Immature natural killer cell (primary cell): ENCODE data around the gene IER3. TPM values are rescaled to one million over a fixed set of nuclear protein-coding genes. Genes with fewer than 3 reads are reported as not detected.
"Not testable (repeated sequence)": the region's sequence is repeated elsewhere in the genome, so short reads cannot be mapped to it uniquely, and the experiment has no call there.

Source experiments
- DNase-seq, 3 donors: peaks; one replicate each; pipeline ENCODE4 v3.0.0; 2022; ENCODE audit warnings: mixed read lengths in 1 of 3
- H3K27ac Mint-ChIP-seq, 6 donors: one replicate each; pipeline ENCODE4 v1.8.0; 2020; ENCODE audit warnings: mixed read lengths in 6 of 6, mild to moderate bottlenecking in 5 of 6, inconsistent platforms in 4 of 6, moderate library complexity in 3 of 6
- H3K27me3 Mint-ChIP-seq, 3 donors: one replicate each; pipeline ENCODE4 v1.8.0; 2020 to 2021; ENCODE audit warnings: low read depth in 3 of 3, mild to moderate bottlenecking in 3 of 3, mixed read lengths in 3 of 3, moderate library complexity in 3 of 3, inconsistent platforms in 1 of 3
- H3K36me3 Mint-ChIP-seq, 3 donors: one replicate each; pipeline ENCODE4 v1.8.0; 2020; ENCODE audit warnings: mixed read lengths in 3 of 3, inconsistent platforms in 2 of 3, mild to moderate bottlenecking in 2 of 3
- H3K4me1 Mint-ChIP-seq, 2 donors: one replicate each; pipeline ENCODE4 v1.8.0; 2020; ENCODE audit warnings: inconsistent platforms in 2 of 2, mild to moderate bottlenecking in 2 of 2, mixed read lengths in 2 of 2, moderate library complexity in 1 of 2
- H3K4me3 Mint-ChIP-seq, 5 donors: one replicate each; pipeline ENCODE4 v1.8.0; 2020; ENCODE audit warnings: mild to moderate bottlenecking in 5 of 5, mixed read lengths in 5 of 5, inconsistent platforms in 3 of 5, moderate library complexity in 3 of 5
- H3K9me3 Mint-ChIP-seq, 6 donors: one replicate each; pipeline ENCODE4 v1.8.0; 2020; ENCODE audit warnings: mild to moderate bottlenecking in 6 of 6, mixed read lengths in 6 of 6, inconsistent platforms in 4 of 6, moderate library complexity in 3 of 6
- polyA plus RNA-seq, 3 donors: library from polyadenylated mRNA; unstranded; fragments of 300-500 nt; fragmentation: Illumina TruSeq; gene quantifications; one replicate each; pipeline ENCODE4 v1.2.3, GENCODE V29; 2021

Gene IER3
- polyA plus RNA-seq, 3 donors from 2014 or later: 1.0 to 2.7 (median 1.6) TPM

GRCh38 chr6:30722280-30723112 is 21.9 kb downstream of the IER3 start:
- Mint-ChIP-seq H3K27ac (peak overlapping the region; percentile 93 to 97 (median 96)), H3K36me3 (peaks cover 4 to 27% (median 23%) of the 10 kb centered on the region in 3 donors)
- DNase-seq: peak; percentile 79 to 84 (median 81)

GRCh38 chr6:30722025-30722279 is 22.4 kb downstream of the IER3 start:
- DNase-seq: not testable (repeated sequence)
- H3K4me1 Mint-ChIP-seq: peaks cover 54 to 64% of the 10 kb centered on the region in 2 donors
- H3K36me3 Mint-ChIP-seq: peaks cover 4 to 27% (median 23%) of the 10 kb centered on the region in 3 donors

More at GRCh38 chr6:30722280-30723112, 21.9 kb downstream of the IER3 start:
- Mint-ChIP-seq H3K4me1 (peaks cover 50 to 59% of the 10 kb centered on the region in 2 donors), H3K9me3 (no peaks in the 10 kb centered on the region), H3K4me3 (peak overlapping the region; percentile 94 to 100 (median 97)), H3K27me3 (peaks cover 23 to 29% (median 26%) of the 10 kb centered on the region in 3 donors)

GRCh38 chr6:30721198-30722024 is 22.9 kb downstream of the IER3 start:
- peak; percentile 94 to 96 (median 96) for DNase-seq
- H3K27ac Mint-ChIP-seq: peak overlapping the region; percentile 95 to 99 (median 96)
- no peaks in the 10 kb centered on the region for H3K9me3 Mint-ChIP-seq
- peaks cover 60 to 70% of the 10 kb centered on the region in 2 donors for H3K4me1 Mint-ChIP-seq
- H3K4me3 Mint-ChIP-seq: peak overlapping the region; percentile 94 to 100 (median 97)
- H3K27me3 Mint-ChIP-seq: peaks cover 30 to 36% (median 32%) of the 10 kb centered on the region in 3 donors
- peaks cover 6 to 27% (median 23%) of the 10 kb centered on the region in 3 donors for H3K36me3 Mint-ChIP-seq

More at GRCh38 chr6:30722025-30722279, 22.4 kb downstream of the IER3 start:
- Mint-ChIP-seq H3K4me3 (peak overlapping the region; percentile 94 to 100 (median 97)), H3K27me3 (peaks cover 28 to 34% (median 30%) of the 10 kb centered on the region in 3 donors), H3K27ac (peak overlapping the region; percentile 93 to 97 (median 96))
- not testable (repeated sequence) for H3K9me3 Mint-ChIP-seq

GRCh38 chr6:30720738-30721197 is 23.6 kb downstream of the IER3 start:
- Mint-ChIP-seq H3K36me3 (peaks cover 7 to 27% (median 23%) of the 10 kb centered on the region in 3 donors), H3K9me3 (no peaks in the 10 kb centered on the region), H3K4me1 (peaks cover 63 to 76% of the 10 kb centered on the region in 2 donors), H3K27me3 (peaks cover 30 to 36% (median 32%) of the 10 kb centered on the region in 3 donors), H3K4me3 (peak overlapping the region; percentile 94 to 100 (median 97)), H3K27ac (peak overlapping the region; percentile 95 to 99 (median 96))
- DNase-seq: peak; percentile 46 to 63 (median 61)

GRCh38 chr6:30719791-30720737 is 24.3 kb downstream of the IER3 start, which contains the start of gene TUBB:
Gene TUBB (plus strand): TSS chr6:30720352. CDS start chr6:30720507, 155 bp downstream.
- Mint-ChIP-seq H3K4me1 (peaks cover 61 to 75% of the 10 kb centered on the region in 2 donors), H3K9me3 (no peaks in the 10 kb centered on the region), H3K27me3 (peaks cover 30 to 36% (median 32%) of the 10 kb centered on the region in 3 donors), H3K4me3 (peak within 1 kb of the TSS; percentile 94 to 100 (median 97)), H3K27ac (peak within 1 kb of the TSS; percentile 95 to 99 (median 96)), H3K36me3 (peaks cover 7 to 25% (median 21%) of the 10 kb centered on the region in 3 donors)
- DNase-seq: peak; percentile 91 to 93 (median 93)

- Mint-ChIP-seq H3K4me1 (peaks cover 58 to 73% of the 10 kb centered on the region in 2 donors), H3K27me3 (peaks cover 30 to 36% (median 32%) of the 10 kb centered on the region in 3 donors), H3K27ac (peak overlapping the region; percentile 95 to 99 (median 96)), H3K36me3 (peaks cover 7 to 26% (median 20%) of the 10 kb centered on the region in 3 donors), H3K9me3 (no peaks in the 10 kb centered on the region), H3K4me3 (peak overlapping the region; percentile 94 to 100 (median 97))
- DNase-seq: no peak
Observed at GRCh38 chr6:30719356-30719755, 25.0 kb downstream of the IER3 start.

GRCh38 chr6:30717845-30718720 is 26.3 kb downstream of the IER3 start:
- Mint-ChIP-seq H3K4me1 (peaks cover 58 to 68% of the 10 kb centered on the region in 2 donors), H3K27me3 (peaks cover 28 to 36% (median 32%) of the 10 kb centered on the region in 3 donors), H3K27ac (peak overlapping the region; percentile 93 to 100 (median 100)), H3K36me3 (peaks cover 3 to 18% (median 12%) of the 10 kb centered on the region in 3 donors), H3K4me3 (peak overlapping the region; percentile 92 to 99 (median 99))
- not testable (repeated sequence) for H3K9me3 Mint-ChIP-seq, DNase-seq

GRCh38 chr6:30717129-30717844 is 27.1 kb downstream of the IER3 start, which contains the start of gene MDC1:
Gene MDC1 (minus strand): TSS chr6:30717281. CDS start chr6:30715175, 2,106 bp downstream.
- Mint-ChIP-seq H3K4me3 (peak within 1 kb of the TSS; percentile 92 to 99 (median 99)), H3K4me1 (peaks cover 58 to 68% of the 10 kb centered on the region in 2 donors), H3K36me3 (peaks cover 5 to 18% (median 6%) of the 10 kb centered on the region in 3 donors)

GRCh38 chr6:30716879-30717128 is 27.5 kb downstream of the IER3 start:
- peaks cover 22 to 27% (median 25%) of the 10 kb centered on the region in 3 donors for H3K27me3 Mint-ChIP-seq
- H3K4me1 Mint-ChIP-seq: peaks cover 58 to 68% of the 10 kb centered on the region in 2 donors

More at GRCh38 chr6:30717129-30717844, 27.1 kb downstream of the IER3 start, which contains the start of gene MDC1:
- Mint-ChIP-seq H3K27ac (peak within 1 kb of the TSS; percentile 96 to 100 (median 100)), H3K9me3 (no peaks in the 10 kb centered on the region), H3K27me3 (peaks cover 24 to 29% (median 27%) of the 10 kb centered on the region in 3 donors)
- peak; percentile 99 to 100 (median 100) for DNase-seq

GRCh38 chr6:30714263-30714662 is 30.1 kb downstream of the IER3 start:
- Mint-ChIP-seq H3K27ac (peak overlapping the region in 2 of 6 donors; percentile 15 to 50), H3K4me3 (no peak overlapping the region), H3K36me3 (peaks cover 8 to 31% (median 13%) of the 10 kb centered on the region in 3 donors), H3K4me1 (peaks cover 56 to 66% of the 10 kb centered on the region in 2 donors), H3K9me3 (no peaks in the 10 kb centered on the region), H3K27me3 (peaks cover 6 to 11% (median 8%) of the 10 kb centered on the region in 3 donors)
- DNase-seq: no peak

More at GRCh38 chr6:30716879-30717128, 27.5 kb downstream of the IER3 start:
- Mint-ChIP-seq H3K9me3 (no peaks in the 10 kb centered on the region), H3K27ac (peak overlapping the region; percentile 96 to 100 (median 100)), H3K4me3 (peak overlapping the region; percentile 92 to 99 (median 99)), H3K36me3 (peaks cover 7 to 21% (median 8%) of the 10 kb centered on the region in 3 donors)
- DNase-seq: no peak

GRCh38 chr6:30712441-30712945 is 31.9 kb downstream of the IER3 start:
- H3K27me3 Mint-ChIP-seq: peaks cover 4 to 10% (median 7%) of the 10 kb centered on the region in 3 donors
- peak overlapping the region; percentile 56 to 79 (median 73) for H3K4me3 Mint-ChIP-seq
- DNase-seq: no peak
- H3K27ac Mint-ChIP-seq: peak overlapping the region; percentile 82 to 95 (median 92)
- H3K9me3 Mint-ChIP-seq: no peaks in the 10 kb centered on the region
- H3K4me1 Mint-ChIP-seq: peaks cover 48 to 59% of the 10 kb centered on the region in 2 donors
- H3K36me3 Mint-ChIP-seq: peaks cover 14 to 38% (median 20%) of the 10 kb centered on the region in 3 donors
